B cell (primary cell): Measurements from ENCODE around the gene PARVA. TPM values are rescaled to one million over a fixed set of nuclear protein-coding genes. Genes with fewer than 3 reads are reported as not detected.

Source experiments
- ATAC-seq: fragments of 200-7000 bp; cut with Tn5 transposase; one replicate; pipeline ENCODE4 v1.10.0; 2021; ENCODE audit warnings: low read depth, mild to moderate bottlenecking, moderate number of reproducible peaks, moderate library complexity
- CTCF ChIA-PET: fragments of 350-600 bp; sonication (Branson Sonifier 250); formaldehyde crosslinking; loops from one replicate; lab custom pipeline; 2021; ENCODE audit warnings: antibody characterized with exemption, inconsistent platforms; lab: Charles Lee
- POLR2A ChIA-PET: fragments of 350-600 bp; sonication (Branson Sonifier 250); formaldehyde crosslinking; loops from one replicate; lab custom pipeline; 2021; ENCODE audit warnings: antibody characterized with exemption; lab: Charles Lee
- DNase-seq: peaks from one replicate; pipeline ENCODE4 v3.0.0; 2013
- H2AFZ ChIP-seq: 2 replicates; pipeline ENCODE4 v1.6.1; 2012; ENCODE audit warnings: mild to moderate bottlenecking, low read depth, low read length; ENCODE audit not compliant: insufficient read depth, poor library complexity, severe bottlenecking
- H3K27ac ChIP-seq, 2 donors: 1 replicate in 1 of 2; 2 replicates in 1 of 2; pipeline ENCODE4 v1.5.1; 2012 to 2013; ENCODE audit warnings: low read length in 2 of 2, mild to moderate bottlenecking in 2 of 2, moderate library complexity in 1 of 2
- H3K27me3 ChIP-seq, 4 experiments: fragments of 200-600 bp in 1 of 4; sonication (generic) in 1 of 4; replicated peaks in 1 of 4; 1 replicate in 2 of 4; 2 replicates in 2 of 4; pipeline versions ENCODE4 v1.6.1 to v1.7.0; 2013 to 2016; ENCODE audit warnings: low read length in 3 of 4, mild to moderate bottlenecking in 2 of 4, mixed read lengths in 1 of 4, moderate library complexity in 1 of 4; ENCODE audit not compliant: insufficient read depth in 4 of 4, control insufficient read depth in 3 of 4; ENCODE audit errors: control extremely low read depth in 1 of 4
- H3K36me3 ChIP-seq, 2 experiments: replicated peaks in 1 of 2; 1 replicate in 1 of 2; 2 replicates in 1 of 2; pipeline versions ENCODE4 v1.6.1 to v1.7.1; 2013; ENCODE audit warnings: low read length in 1 of 2; ENCODE audit not compliant: insufficient read depth in 2 of 2, control insufficient read depth in 1 of 2; ENCODE audit errors: control extremely low read depth in 1 of 2, extremely low read depth in 1 of 2
- H3K4me1 ChIP-seq, 2 donors: fragments of 200-600 bp in 1 of 2; sonication (generic) in 1 of 2; 1 replicate in 1 of 2; 2 replicates in 1 of 2; pipeline versions ENCODE4 v1.5.1 to v1.6.1; 2013 to 2017; ENCODE audit warnings: low read length in 2 of 2; ENCODE audit not compliant: control insufficient read depth in 2 of 2, insufficient read depth in 2 of 2
- H3K4me2 ChIP-seq: replicated peaks from 2 replicates; pipeline ENCODE3; 2012; ENCODE audit warnings: mild to moderate bottlenecking, low read depth, low read length; ENCODE audit not compliant: poor library complexity, severe bottlenecking
- H3K4me3 ChIP-seq, 5 experiments: fragments of 200-600 bp in 1 of 5; sonication (generic) in 1 of 5; 1 replicate in 3 of 5; 2 replicates in 2 of 5; pipeline versions ENCODE4 v1.5.1 to v1.7.0; 2011 to 2016; ENCODE audit warnings: low read length in 4 of 5, mild to moderate bottlenecking in 4 of 5, low read depth in 2 of 5, control low read depth in 1 of 5, moderate library complexity in 1 of 5; ENCODE audit not compliant: insufficient read depth in 1 of 5; ENCODE audit errors: control extremely low read depth in 1 of 5, extremely low read depth in 1 of 5
- H3K79me2 ChIP-seq: fragments of 200-600 bp; sonication (generic); one replicate; pipeline ENCODE4 v1.6.0; 2016; ENCODE audit warnings: low read length; ENCODE audit not compliant: control insufficient read depth, insufficient read depth
- H3K9ac ChIP-seq: fragments of 200-600 bp; sonication (generic); 2 replicates; pipeline ENCODE4 v1.6.1; 2017; ENCODE audit warnings: mild to moderate bottlenecking, low read length, moderate library complexity
- H3K9me3 ChIP-seq, 3 donors: one replicate each; pipeline versions ENCODE4 v1.6.1 to v1.7.1; 2013; ENCODE audit warnings: low read length in 2 of 3; ENCODE audit not compliant: control insufficient read depth in 2 of 3, insufficient read depth in 1 of 3; ENCODE audit errors: control extremely low read depth in 1 of 3
- H4K20me1 ChIP-seq: 2 replicates; pipeline ENCODE4 v1.6.0; 2012; ENCODE audit warnings: mild to moderate bottlenecking, low read length; ENCODE audit not compliant: insufficient read depth, control insufficient read depth, poor library complexity, severe bottlenecking
- H3K27ac Mint-ChIP-seq: one replicate; pipeline ENCODE4 v1.8.0; 2021; ENCODE audit warnings: mixed read lengths
- H3K27me3 Mint-ChIP-seq: one replicate; pipeline ENCODE4 v1.8.0; 2021; ENCODE audit warnings: mixed read lengths
- H3K4me1 Mint-ChIP-seq: one replicate; pipeline ENCODE4 v1.8.0; 2021; ENCODE audit warnings: mixed read lengths
- H3K4me3 Mint-ChIP-seq: one replicate; pipeline ENCODE4 v1.8.0; 2021; ENCODE audit warnings: mixed read lengths
- H3K9me3 Mint-ChIP-seq: one replicate; pipeline ENCODE4 v1.8.0; 2022; ENCODE audit warnings: mixed read lengths; ENCODE audit not compliant: insufficient read depth
- EZH2 ChIP-seq: IDR thresholded peaks from 2 replicates; pipeline ENCODE4 v1.6.1; 2012; ENCODE audit warnings: borderline replicate concordance, low read depth, mild to moderate bottlenecking, moderate library complexity, low read length; ENCODE audit not compliant: insufficient read depth, poor library complexity, severe bottlenecking
- WGBS: methylation state at CpG from one replicate; pipeline ENCODE4 v1.1.5; 2013; ENCODE audit warnings: missing lambda C conversion rate; ENCODE audit not compliant: insufficient coverage; 5-methylcytosine and 5-hydroxymethylcytosine counted together
- intact Hi-C: fragments of 100-400 bp; cut with micrococcal nuclease; formaldehyde crosslinking; loops from one replicate; pipeline ENCODE4 v1.10.0; 2022
- polyA plus RNA-seq: library from polyadenylated mRNA; depleted of rRNA; stranded (reverse); fragments of >200 nt; gene quantifications from 2 replicates; pipeline ENCODE4 v1.2.3, GENCODE V29; 2012
- total RNA-seq, 2 donors: library from RNA; stranded (reverse); fragments of 120-200 nt in 1 of 2; gene quantifications; 1 replicate in 1 of 2; 2 replicates in 1 of 2; pipeline versions ENCODE4 v1.2.3 to v1.2.4, GENCODE V29; 2013 to 2022
- TF ChIP-seq, protein P1 (sequence below): fragments of 200-600 bp; IDR thresholded peaks from one replicate; pipeline ENCODE4 v1.8.0; 2022; ENCODE audit warnings: antibody characterized with exemption, mild to moderate bottlenecking

The PARVA gene
- total and polyA plus RNA-seq, 2 donors (not counting 1 experiment from before 2014, with no cell fraction given), result not detected

DNA sequence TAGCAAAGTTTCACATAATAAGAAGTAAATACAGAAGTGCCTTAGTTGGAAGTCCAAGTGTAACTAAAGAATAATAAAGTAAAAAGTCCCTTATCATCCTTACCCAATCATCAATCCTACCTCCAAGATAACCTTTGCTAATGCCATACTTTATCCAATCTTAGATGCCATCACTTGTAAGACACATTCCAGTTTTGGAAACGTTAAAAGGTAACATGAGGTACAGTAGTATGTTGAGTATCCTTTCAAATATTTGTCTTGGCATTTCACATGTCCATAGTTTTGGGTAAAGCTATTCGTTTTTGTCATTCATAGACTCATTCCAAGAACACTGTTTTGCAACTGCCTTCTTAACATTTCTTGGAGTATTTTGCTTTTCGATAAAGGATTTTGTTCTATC lies 181.6 kb downstream of the PARVA start:
- H3K27ac ChIP-seq, result no peak overlapping the region
- H3K4me1 ChIP-seq, result no peaks in the 10 kb centered on the region
- CTCF ChIA-PET, result no interaction called here
- H3K9me3 ChIP-seq, result peaks cover 0 to 1% (median 0%) of the 10 kb centered on the region in 3 donors
- no peak overlapping the region for H3K4me3 ChIP-seq
- Mint-ChIP-seq H3K9me3 (no peaks in the 10 kb centered on the region), H3K27me3 (no peaks in the 10 kb centered on the region), H3K27ac (no peak overlapping the region), H3K4me3 (no peak overlapping the region), H3K4me1 (no peaks in the 10 kb centered on the region)
- H3K27me3 ChIP-seq, result no peaks in the 10 kb centered on the region
- H3K9ac ChIP-seq, result no peak overlapping the region
- no peaks in the 10 kb centered on the region for H4K20me1 ChIP-seq
- no peak for TF ChIP-seq EZH2
- TF ChIP-seq, protein P1, sequence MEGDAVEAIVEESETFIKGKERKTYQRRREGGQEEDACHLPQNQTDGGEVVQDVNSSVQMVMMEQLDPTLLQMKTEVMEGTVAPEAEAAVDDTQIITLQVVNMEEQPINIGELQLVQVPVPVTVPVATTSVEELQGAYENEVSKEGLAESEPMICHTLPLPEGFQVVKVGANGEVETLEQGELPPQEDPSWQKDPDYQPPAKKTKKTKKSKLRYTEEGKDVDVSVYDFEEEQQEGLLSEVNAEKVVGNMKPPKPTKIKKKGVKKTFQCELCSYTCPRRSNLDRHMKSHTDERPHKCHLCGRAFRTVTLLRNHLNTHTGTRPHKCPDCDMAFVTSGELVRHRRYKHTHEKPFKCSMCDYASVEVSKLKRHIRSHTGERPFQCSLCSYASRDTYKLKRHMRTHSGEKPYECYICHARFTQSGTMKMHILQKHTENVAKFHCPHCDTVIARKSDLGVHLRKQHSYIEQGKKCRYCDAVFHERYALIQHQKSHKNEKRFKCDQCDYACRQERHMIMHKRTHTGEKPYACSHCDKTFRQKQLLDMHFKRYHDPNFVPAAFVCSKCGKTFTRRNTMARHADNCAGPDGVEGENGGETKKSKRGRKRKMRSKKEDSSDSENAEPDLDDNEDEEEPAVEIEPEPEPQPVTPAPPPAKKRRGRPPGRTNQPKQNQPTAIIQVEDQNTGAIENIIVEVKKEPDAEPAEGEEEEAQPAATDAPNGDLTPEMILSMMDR, result no peak
- intact Hi-C loops, result no loop called here
- no peaks in the 10 kb centered on the region for H3K36me3 ChIP-seq
- H2AFZ ChIP-seq, result no peak overlapping the region
- H3K4me2 ChIP-seq, result no peak overlapping the region
- no peak for ATAC-seq
- H3K79me2 ChIP-seq, result no peaks in the 10 kb centered on the region
- no CpG with 5 or more reads among the region's 3 CpGs for WGBS
- no peak for DNase-seq
- POLR2A ChIA-PET, result no interaction called here

DNA sequence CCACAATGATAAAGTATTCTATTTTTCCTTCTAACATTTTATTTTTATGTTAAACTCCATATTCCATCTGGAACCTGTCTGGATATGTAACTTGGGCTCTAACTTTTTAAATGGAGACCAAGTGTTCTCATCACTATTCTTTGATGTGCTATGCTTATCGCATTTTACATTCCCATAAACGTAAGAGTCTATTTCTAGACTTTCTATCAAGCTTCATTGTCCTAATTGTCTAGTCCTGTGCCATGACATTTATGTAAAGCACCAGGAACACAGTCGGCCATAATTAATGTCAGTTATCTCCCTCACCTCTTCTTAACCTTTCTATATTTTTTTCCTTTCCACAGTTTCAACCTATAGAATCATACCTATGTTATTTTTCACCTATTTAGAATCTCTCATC lies 183.0 kb downstream of the PARVA start:
- ChIA-PET CTCF (no interaction called here), POLR2A (no interaction called here)
- Mint-ChIP-seq H3K4me1 (no peaks in the 10 kb centered on the region), H3K27ac (no peak overlapping the region), H3K9me3 (no peaks in the 10 kb centered on the region), H3K4me3 (no peak overlapping the region), H3K27me3 (no peaks in the 10 kb centered on the region)
- Histone ChIP-seq H3K4me2 (no peak overlapping the region), H4K20me1 (no peaks in the 10 kb centered on the region), H3K9me3 (peaks cover 0 to 1% (median 0%) of the 10 kb centered on the region in 3 donors), H3K36me3 (no peaks in the 10 kb centered on the region), H3K4me1 (no peaks in the 10 kb centered on the region), H3K27ac (no peak overlapping the region), H3K4me3 (no peak overlapping the region), H2AFZ (no peak overlapping the region), H3K9ac (no peak overlapping the region), H3K79me2 (no peaks in the 10 kb centered on the region), H3K27me3 (no peaks in the 10 kb centered on the region)
- no peak for DNase-seq
- 93% methylated on average over 2 of the region's 3 CpGs for WGBS
- TF ChIP-seq, protein P1, result no peak
- no peak for TF ChIP-seq EZH2
- no peak for ATAC-seq
- intact Hi-C loops, result no loop called here
